HCT116 (cell line): Measurements from ENCODE around the gene DERL3. TPM values are rescaled to one million over a fixed set of nuclear protein-coding genes. Genes with fewer than 3 reads are reported as not detected.

Experiments
- ATAC-seq: fragments of 200-7000 bp; cut with Tn5 transposase; 2 replicates; pipeline ENCODE4 v1.9.1; 2020; ENCODE audit warnings: mild to moderate bottlenecking, moderate library complexity
- BruUV-seq: library from RNA; stranded (reverse); fragments of 400-500 nt; replicated peaks from 2 replicates; lab custom pipeline; 2021; lab: Mats Ljungman, UMichigan
- CTCF ChIA-PET: fragments of 300-600 bp; sonication (Branson Sonifier 250); formaldehyde crosslinking; loops from one replicate; lab custom pipeline; 2021; ENCODE audit warnings: antibody characterized with exemption; lab: Charles Lee
- POLR2A ChIA-PET: fragments of 300-600, 350-600 bp; sonication (Branson Sonifier 250); formaldehyde crosslinking; loops from one replicate; lab custom pipeline; 2021; ENCODE audit warnings: antibody characterized with exemption; lab: Charles Lee
- RAD21 ChIA-PET, 2 experiments: fragments of 300-600 bp; sonication (Branson Sonifier 250); formaldehyde crosslinking; loops; one replicate each; lab custom pipeline; 2023; ENCODE audit warnings: low total read pairs in 2 of 2; ENCODE audit not compliant: uncharacterized antibody in 2 of 2, unreplicated experiment in 2 of 2, low non-redundant PET in 1 of 2; lab: Charles Lee
- DNase-seq: peaks from one replicate; pipeline ENCODE4 v3.0.0-alpha.2; 2010; ENCODE audit warnings: low read depth, low spot score
- H2AFZ ChIP-seq: fragments of 200-600 bp; shearing (Covaris generic), sonication (generic); 2 replicates; pipeline ENCODE4 v1.6.1; 2017; ENCODE audit warnings: low read depth, mixed run types, mixed read lengths, antibody characterized with exemption, low read length; ENCODE audit not compliant: poor library complexity, severe bottlenecking
- H3K27ac ChIP-seq: 2 replicates; pipeline ENCODE4 v1.5.1; 2012; ENCODE audit warnings: low read depth, low read length
- H3K27me3 ChIP-seq: fragments of 200-600 bp; sonication (generic); 2 replicates; pipeline ENCODE4 v1.6.1; 2016; ENCODE audit warnings: mixed run types, low read length, mixed read lengths; ENCODE audit not compliant: insufficient read depth
- H3K36me3 ChIP-seq, 2 experiments: fragments of 200-500 bp in 1 of 2; fragments of 200-600 bp in 1 of 2; sonication (Bioruptor generic) in 1 of 2; sonication (generic) in 1 of 2; 2 replicates each; pipeline versions ENCODE4 v1.5.1 to v1.6.1; 2014 to 2016; ENCODE audit warnings: low read length in 2 of 2, inconsistent platforms in 1 of 2, mixed read lengths in 1 of 2, mixed run types in 1 of 2; ENCODE audit not compliant: insufficient read depth in 2 of 2, control insufficient read depth in 1 of 2
- H3K4me1 ChIP-seq, 2 experiments: fragments of 200-600 bp in 1 of 2; sonication (generic) in 1 of 2; 2 replicates each; pipeline versions ENCODE4 v1.5.1 to v1.6.1; 2012 to 2017; ENCODE audit warnings: low read length in 2 of 2, inconsistent platforms in 1 of 2, mild to moderate bottlenecking in 1 of 2, mixed read lengths in 1 of 2, mixed run types in 1 of 2, moderate library complexity in 1 of 2; ENCODE audit not compliant: insufficient read depth in 2 of 2, control insufficient read depth in 1 of 2
- H3K4me2 ChIP-seq: fragments of 200-600 bp; sonication (generic); 2 replicates; pipeline ENCODE4 v1.6.1; 2017; ENCODE audit warnings: mixed run types, low read length, mixed read lengths
- H3K4me3 ChIP-seq, 2 experiments: fragments of 200-600 bp in 1 of 2; sonication (generic) in 1 of 2; replicated peaks in 1 of 2; 2 replicates each; pipeline ENCODE4 v1.5.1; 2011 to 2016; ENCODE audit warnings: low read length in 2 of 2, control low read depth in 1 of 2, low read depth in 1 of 2, mild to moderate bottlenecking in 1 of 2, mixed read lengths in 1 of 2, mixed run types in 1 of 2
- H3K79me2 ChIP-seq: fragments of 200-600 bp; sonication (generic); 2 replicates; pipeline ENCODE4 v1.6.1; 2017; ENCODE audit warnings: mild to moderate bottlenecking, mixed run types, low read length, moderate library complexity, mixed read lengths; ENCODE audit not compliant: insufficient read depth
- H3K9ac ChIP-seq: fragments of 200-600 bp; sonication (generic); 2 replicates; pipeline ENCODE4 v1.6.1; 2016; ENCODE audit warnings: low read length, mixed read lengths
- H3K9me2 ChIP-seq: fragments of 200-600 bp; sonication (generic), shearing (Covaris generic); 2 replicates; pipeline ENCODE4 v1.6.1; 2017; ENCODE audit warnings: mixed run types, mild to moderate bottlenecking, moderate library complexity; ENCODE audit not compliant: insufficient read depth
- H3K9me3 ChIP-seq, 2 experiments: fragments of 200-500 bp in 1 of 2; fragments of 200-600 bp in 1 of 2; sonication (Bioruptor generic) in 1 of 2; sonication (generic) in 1 of 2; 2 replicates each; pipeline ENCODE4 v1.6.1; 2014 to 2017; ENCODE audit warnings: low read length in 2 of 2, mixed read lengths in 2 of 2, inconsistent platforms in 1 of 2, low read depth in 1 of 2, mild to moderate bottlenecking in 1 of 2, mixed run types in 1 of 2, moderate library complexity in 1 of 2; ENCODE audit not compliant: control insufficient read depth in 1 of 2, insufficient read depth in 1 of 2
- H4K20me1 ChIP-seq: fragments of 200-600 bp; sonication (generic), shearing (Covaris generic); 2 replicates; pipeline ENCODE4 v1.6.1; 2017; ENCODE audit warnings: mixed run types, mild to moderate bottlenecking, moderate library complexity; ENCODE audit not compliant: insufficient read depth
- CBX3 ChIP-seq: IDR thresholded peaks from 2 replicates; pipeline ENCODE4 v1.6.1; 2012; ENCODE audit warnings: low read depth
- EGR1 ChIP-seq: IDR thresholded peaks from 2 replicates; pipeline ENCODE4 v1.6.1; 2012; ENCODE audit warnings: low read depth
- EZH2 ChIP-seq: fragments of 200-600 bp; sonication (generic); IDR thresholded peaks from 2 replicates; pipeline ENCODE4 v1.6.1; 2017; ENCODE audit warnings: antibody characterized with exemption, mixed run types
- RAD21 ChIP-seq: IDR thresholded peaks from 2 replicates; pipeline ENCODE4 v1.6.1; 2012; ENCODE audit warnings: low read depth, mild to moderate bottlenecking
- REST ChIP-seq: IDR thresholded peaks from 2 replicates; pipeline ENCODE4 v1.6.1; 2012; ENCODE audit warnings: low read depth
- SP1 ChIP-seq: IDR thresholded peaks from 2 replicates; pipeline ENCODE4 v1.6.1; 2012; ENCODE audit warnings: low read depth
- TCF7L2 ChIP-seq: IDR thresholded peaks from 2 replicates; pipeline ENCODE4 v1.7.0; 2011; ENCODE audit warnings: borderline replicate concordance, inconsistent platforms; ENCODE audit not compliant: insufficient read depth, insufficient read length; ENCODE audit errors: extremely low read depth
- ZBTB33 ChIP-seq: IDR thresholded peaks from 2 replicates; pipeline ENCODE4 v1.6.1; 2011; ENCODE audit warnings: mild to moderate bottlenecking, low read length, moderate library complexity; ENCODE audit not compliant: insufficient replicate concordance; ENCODE audit errors: extremely low read depth
- ZNF274 ChIP-seq: fragments of 200-500 bp; sonication (Bioruptor generic); IDR thresholded peaks from 2 replicates; pipeline ENCODE4 v1.6.1; 2014; ENCODE audit warnings: mild to moderate bottlenecking, low read depth, low read length, inconsistent platforms
- intact Hi-C: fragments of 100-400 bp; cut with micrococcal nuclease; formaldehyde crosslinking; loops from 2 replicates; pipeline ENCODE4 v1.10.0; 2022
- total RNA-seq: library from RNA; stranded (reverse); gene quantifications from one replicate; pipeline ENCODE4 v1.2.1, GENCODE V29; 2021; ENCODE audit not compliant: unreplicated experiment
- TF ChIP-seq, protein P1 (sequence below): IDR thresholded peaks from 2 replicates; pipeline ENCODE4 v1.6.1; 2012

The DERL3 gene
- total RNA-seq, 1 experiment from 2014 or later, result not detected

DNA sequence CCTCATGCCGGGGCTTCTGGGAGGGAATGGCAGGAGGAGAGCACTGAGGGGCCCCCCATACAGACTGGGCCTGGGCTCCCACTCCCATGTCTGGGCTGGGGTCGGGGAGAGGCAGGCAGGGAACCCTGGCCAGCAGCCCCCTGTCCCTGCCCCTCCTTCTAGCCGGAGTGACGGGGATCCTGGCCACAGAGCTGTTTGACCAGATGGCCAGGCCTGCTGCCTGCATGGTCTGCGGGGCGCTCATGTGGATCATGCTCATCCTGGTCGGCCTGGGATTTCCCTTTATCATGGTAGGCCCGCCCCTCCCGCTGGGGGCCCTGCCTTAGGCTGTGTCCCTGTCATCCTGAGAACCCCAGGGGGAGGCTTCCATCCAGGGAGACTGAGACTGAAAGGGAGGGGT, 45.3 kb upstream of the DERL3 start:
- no peaks in the 10 kb centered on the region for H3K79me2 ChIP-seq
- no peaks in the 10 kb centered on the region for H3K9me2 ChIP-seq
- no peak overlapping the region for H3K4me2 ChIP-seq
- TF ChIP-seq SP1, result no peak
- TF ChIP-seq CBX3, result no peak
- TF ChIP-seq, protein P1, sequence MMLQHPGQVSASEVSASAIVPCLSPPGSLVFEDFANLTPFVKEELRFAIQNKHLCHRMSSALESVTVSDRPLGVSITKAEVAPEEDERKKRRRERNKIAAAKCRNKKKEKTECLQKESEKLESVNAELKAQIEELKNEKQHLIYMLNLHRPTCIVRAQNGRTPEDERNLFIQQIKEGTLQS, result no peak
- TF ChIP-seq RAD21, result no peak
- no peak for TF ChIP-seq EZH2
- DNase-seq, result no peak
- H2AFZ ChIP-seq, result no peak overlapping the region
- intact Hi-C loops, result no loop called here
- H3K9me3 ChIP-seq, result no peaks in the 10 kb centered on the region
- ChIA-PET POLR2A (no interaction called here), RAD21 (no interaction called here), CTCF (interaction anchor here (1.7 kb wide), 1 partner anchor 10 kb away, joined by 6 read pairs; the partner anchor contains the start of gene MIF)
- no peak overlapping the region for H3K9ac ChIP-seq
- no peaks in the 10 kb centered on the region for H4K20me1 ChIP-seq
- no peak overlapping the region for H3K4me3 ChIP-seq
- no TSS peak for BruUV-seq
- H3K4me1 ChIP-seq, result peaks cover 10 to 17% of the 10 kb centered on the region in 2 experiments
- H3K27ac ChIP-seq, result no peak overlapping the region
- no peak for ATAC-seq
- H3K27me3 ChIP-seq, result no peaks in the 10 kb centered on the region
- H3K36me3 ChIP-seq, result 0 out of 4 replicates have a peak, but pooled peaks cover 0 to 3% of the 10 kb centered on the region in 2 experiments

GRCh38 chr22:23883658-23884057, 44.9 kb upstream of the DERL3 start:
- Histone ChIP-seq H3K9ac (no peak overlapping the region), H3K27ac (no peak overlapping the region), H2AFZ (no peak overlapping the region), H3K36me3 (0 out of 4 replicates have a peak, but pooled peaks cover 0 to 3% of the 10 kb centered on the region in 2 experiments), H3K4me1 (peaks cover 6 to 12% of the 10 kb centered on the region in 2 experiments), H3K9me3 (no peaks in the 10 kb centered on the region), H4K20me1 (no peaks in the 10 kb centered on the region), H3K4me2 (no peak overlapping the region), H3K9me2 (no peaks in the 10 kb centered on the region), H3K27me3 (no peaks in the 10 kb centered on the region), H3K4me3 (no peak overlapping the region), H3K79me2 (no peaks in the 10 kb centered on the region)
- ChIA-PET POLR2A (no interaction called here), CTCF (interaction anchor here (1.7 kb wide), 1 partner anchor 10 kb away, joined by 6 read pairs; the partner anchor contains the start of gene MIF), RAD21 (no interaction called here)
- ATAC-seq, result no peak
- intact Hi-C loops, result no loop called here
- DNase-seq, result no peak
- BruUV-seq, result no TSS peak
- TF ChIP-seq TCF7L2 (no peak), ZBTB33 (no peak), ZNF274 (no peak), REST (no peak), EGR1 (no peak)
- TF ChIP-seq, protein P1, result no peak
